ENCODE measurements around the gene SPEF2.

SPEF2 gene, protein sequence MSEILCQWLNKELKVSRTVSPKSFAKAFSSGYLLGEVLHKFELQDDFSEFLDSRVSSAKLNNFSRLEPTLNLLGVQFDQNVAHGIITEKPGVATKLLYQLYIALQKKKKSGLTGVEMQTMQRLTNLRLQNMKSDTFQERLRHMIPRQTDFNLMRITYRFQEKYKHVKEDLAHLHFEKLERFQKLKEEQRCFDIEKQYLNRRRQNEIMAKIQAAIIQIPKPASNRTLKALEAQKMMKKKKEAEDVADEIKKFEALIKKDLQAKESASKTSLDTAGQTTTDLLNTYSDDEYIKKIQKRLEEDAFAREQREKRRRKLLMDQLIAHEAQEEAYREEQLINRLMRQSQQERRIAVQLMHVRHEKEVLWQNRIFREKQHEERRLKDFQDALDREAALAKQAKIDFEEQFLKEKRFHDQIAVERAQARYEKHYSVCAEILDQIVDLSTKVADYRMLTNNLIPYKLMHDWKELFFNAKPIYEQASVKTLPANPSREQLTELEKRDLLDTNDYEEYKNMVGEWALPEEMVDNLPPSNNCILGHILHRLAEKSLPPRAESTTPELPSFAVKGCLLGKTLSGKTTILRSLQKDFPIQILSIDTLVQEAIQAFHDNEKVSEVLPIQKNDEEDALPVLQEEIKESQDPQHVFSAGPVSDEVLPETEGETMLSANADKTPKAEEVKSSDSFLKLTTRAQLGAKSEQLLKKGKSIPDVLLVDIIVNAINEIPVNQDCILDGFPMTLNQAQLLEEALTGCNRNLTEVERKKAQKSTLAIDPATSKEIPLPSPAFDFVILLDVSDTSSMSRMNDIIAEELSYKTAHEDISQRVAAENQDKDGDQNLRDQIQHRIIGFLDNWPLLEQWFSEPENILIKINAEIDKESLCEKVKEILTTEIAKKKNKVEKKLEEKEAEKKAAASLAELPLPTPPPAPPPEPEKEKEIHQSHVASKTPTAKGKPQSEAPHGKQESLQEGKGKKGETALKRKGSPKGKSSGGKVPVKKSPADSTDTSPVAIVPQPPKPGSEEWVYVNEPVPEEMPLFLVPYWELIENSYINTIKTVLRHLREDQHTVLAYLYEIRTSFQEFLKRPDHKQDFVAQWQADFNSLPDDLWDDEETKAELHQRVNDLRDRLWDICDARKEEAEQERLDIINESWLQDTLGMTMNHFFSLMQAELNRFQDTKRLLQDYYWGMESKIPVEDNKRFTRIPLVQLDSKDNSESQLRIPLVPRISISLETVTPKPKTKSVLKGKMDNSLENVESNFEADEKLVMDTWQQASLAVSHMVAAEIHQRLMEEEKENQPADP (N-terminal part only)

DNA sequence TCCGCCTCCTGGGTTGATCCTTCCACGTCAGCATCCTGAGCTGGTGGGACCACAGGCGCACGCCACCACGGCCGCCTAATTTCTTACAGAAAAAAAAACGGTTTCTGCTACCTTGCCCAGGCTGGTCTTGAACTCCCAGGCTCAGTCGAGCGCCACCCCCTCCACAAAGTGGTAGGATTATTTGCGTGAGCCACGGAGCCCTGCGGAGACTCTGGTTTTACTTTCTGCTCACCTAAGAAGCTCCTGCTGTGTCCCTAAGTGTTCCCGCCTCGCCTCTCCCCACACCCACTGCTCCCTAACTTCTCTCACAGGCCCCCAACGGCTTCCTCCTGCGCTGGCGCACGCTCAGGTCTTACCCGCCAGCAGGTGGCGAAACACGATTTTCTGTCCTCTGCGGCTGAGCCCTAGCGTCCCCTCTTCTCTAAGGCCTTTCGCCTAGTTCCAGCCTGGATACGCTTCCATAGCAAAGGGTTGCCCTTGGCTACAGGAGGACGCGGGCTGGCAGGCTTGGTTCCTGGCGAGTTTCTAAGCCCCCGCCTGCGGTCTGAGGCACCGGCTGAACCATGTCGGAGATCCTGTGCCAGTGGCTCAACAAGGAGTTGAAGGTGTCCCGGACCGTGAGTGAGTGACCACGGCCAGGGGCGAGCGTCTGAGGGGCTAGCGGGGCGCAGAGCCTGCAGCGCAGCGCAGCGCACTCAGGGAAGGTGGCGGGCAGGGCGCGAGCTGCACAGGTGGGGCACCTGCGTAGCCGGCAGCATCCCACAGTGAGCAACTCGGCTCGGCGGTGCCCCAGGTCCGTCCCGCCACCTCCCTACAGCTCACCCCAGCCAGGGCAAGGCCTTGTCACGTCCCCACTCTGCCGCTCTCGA, at the start of gene SPEF2:
TSS of gene SPEF2 (plus strand) at position 429 of the 869 bp plus-strand sequence. CDS start at position 564, 135 bp downstream.
- peak; percentile 48 for DNase-seq (ENCODE audit: extremely low spot score)
- POLR2A ChIA-PET = no interaction called here
- CTCF ChIA-PET = interaction anchor here (1.1 to 4.1 kb wide), 3 partner anchors 9 to 309 kb away, joined by 4 to 22 read pairs (median 8); no protein-coding TSS in a partner anchor
- TF ChIP-seq, protein P1, sequence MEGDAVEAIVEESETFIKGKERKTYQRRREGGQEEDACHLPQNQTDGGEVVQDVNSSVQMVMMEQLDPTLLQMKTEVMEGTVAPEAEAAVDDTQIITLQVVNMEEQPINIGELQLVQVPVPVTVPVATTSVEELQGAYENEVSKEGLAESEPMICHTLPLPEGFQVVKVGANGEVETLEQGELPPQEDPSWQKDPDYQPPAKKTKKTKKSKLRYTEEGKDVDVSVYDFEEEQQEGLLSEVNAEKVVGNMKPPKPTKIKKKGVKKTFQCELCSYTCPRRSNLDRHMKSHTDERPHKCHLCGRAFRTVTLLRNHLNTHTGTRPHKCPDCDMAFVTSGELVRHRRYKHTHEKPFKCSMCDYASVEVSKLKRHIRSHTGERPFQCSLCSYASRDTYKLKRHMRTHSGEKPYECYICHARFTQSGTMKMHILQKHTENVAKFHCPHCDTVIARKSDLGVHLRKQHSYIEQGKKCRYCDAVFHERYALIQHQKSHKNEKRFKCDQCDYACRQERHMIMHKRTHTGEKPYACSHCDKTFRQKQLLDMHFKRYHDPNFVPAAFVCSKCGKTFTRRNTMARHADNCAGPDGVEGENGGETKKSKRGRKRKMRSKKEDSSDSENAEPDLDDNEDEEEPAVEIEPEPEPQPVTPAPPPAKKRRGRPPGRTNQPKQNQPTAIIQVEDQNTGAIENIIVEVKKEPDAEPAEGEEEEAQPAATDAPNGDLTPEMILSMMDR (IDR thresholded peaks at IDR 0.05; ENCODE audit: control extremely low read depth, extremely low read depth, low read depth, missing control alignments) = peak; percentile 61

DNA sequence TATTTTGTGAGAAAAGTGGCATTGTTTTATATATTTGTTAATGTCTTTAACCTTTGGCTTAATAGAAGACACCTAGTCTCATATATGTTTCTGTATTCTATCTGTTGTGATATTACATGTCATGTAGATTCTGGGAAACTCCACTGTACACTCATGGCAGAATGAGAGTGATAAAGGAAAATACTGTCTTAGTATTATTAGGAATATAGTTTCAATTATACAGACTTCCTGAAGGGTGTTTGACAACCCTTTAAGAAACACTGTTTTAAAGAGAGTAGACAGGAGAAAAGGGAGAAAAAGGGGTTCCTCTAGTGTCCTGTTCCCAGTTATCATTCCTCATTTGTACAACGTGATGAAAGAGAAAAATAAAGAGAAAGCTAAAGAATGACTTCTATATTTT, 42.1 kb upstream of the SPEF2 start:
- TF ChIP-seq, protein P1 (IDR thresholded peaks at IDR 0.05; ENCODE audit: control extremely low read depth, extremely low read depth, low read depth, missing control alignments) = no peak
- ChIA-PET POLR2A (no interaction called here), CTCF (no interaction called here)
- DNase-seq (ENCODE audit: extremely low spot score) = no peak

DNA sequence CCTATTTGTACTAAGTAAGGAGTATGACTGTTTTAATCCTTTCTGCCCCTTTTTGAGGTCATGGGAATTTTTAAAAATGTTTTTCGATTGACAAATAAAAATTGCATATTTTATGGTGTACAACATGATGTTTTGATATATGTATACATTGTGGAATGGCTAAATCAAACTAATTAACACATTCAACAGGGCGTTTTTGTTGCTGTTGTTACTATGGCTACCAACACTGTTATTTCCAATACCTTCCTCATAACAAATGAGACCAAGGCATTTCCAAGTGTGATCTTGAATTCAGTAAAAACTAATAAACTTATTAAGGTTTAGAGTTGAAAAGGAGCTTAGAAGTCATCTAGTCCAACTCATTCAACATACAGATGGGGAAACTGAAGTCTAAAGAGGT, 30.2 kb upstream of the SPEF2 start:
- ChIA-PET POLR2A (no interaction called here), CTCF (no interaction called here)
- DNase-seq (ENCODE audit: extremely low spot score) = no peak
- TF ChIP-seq, protein P1 (IDR thresholded peaks at IDR 0.05; ENCODE audit: control extremely low read depth, extremely low read depth, low read depth, missing control alignments) = no peak

DNA sequence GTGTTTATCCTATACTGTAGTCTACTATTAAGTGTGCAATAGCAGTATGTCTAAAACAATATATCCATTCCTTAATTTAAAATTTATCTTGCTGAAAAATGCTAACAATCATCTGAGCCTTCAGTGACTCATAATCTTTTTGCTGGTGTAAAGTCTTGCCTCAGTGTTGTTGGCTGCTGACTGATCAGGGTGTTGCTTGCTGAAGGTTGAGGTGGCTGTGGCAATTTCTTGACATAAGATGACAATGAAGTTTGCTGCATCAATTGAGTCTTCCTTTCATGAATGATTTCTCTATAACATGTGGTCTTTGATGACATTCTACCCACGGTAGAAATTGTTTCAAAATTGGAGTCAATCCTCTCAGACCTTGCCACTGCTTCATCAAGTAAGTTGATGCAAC, 24.3 kb upstream of the SPEF2 start:
- ChIA-PET POLR2A (no interaction called here), CTCF (no interaction called here)
- DNase-seq (ENCODE audit: extremely low spot score) = no peak
- TF ChIP-seq, protein P1 (IDR thresholded peaks at IDR 0.05; ENCODE audit: control extremely low read depth, extremely low read depth, low read depth, missing control alignments) = no peak

DNA sequence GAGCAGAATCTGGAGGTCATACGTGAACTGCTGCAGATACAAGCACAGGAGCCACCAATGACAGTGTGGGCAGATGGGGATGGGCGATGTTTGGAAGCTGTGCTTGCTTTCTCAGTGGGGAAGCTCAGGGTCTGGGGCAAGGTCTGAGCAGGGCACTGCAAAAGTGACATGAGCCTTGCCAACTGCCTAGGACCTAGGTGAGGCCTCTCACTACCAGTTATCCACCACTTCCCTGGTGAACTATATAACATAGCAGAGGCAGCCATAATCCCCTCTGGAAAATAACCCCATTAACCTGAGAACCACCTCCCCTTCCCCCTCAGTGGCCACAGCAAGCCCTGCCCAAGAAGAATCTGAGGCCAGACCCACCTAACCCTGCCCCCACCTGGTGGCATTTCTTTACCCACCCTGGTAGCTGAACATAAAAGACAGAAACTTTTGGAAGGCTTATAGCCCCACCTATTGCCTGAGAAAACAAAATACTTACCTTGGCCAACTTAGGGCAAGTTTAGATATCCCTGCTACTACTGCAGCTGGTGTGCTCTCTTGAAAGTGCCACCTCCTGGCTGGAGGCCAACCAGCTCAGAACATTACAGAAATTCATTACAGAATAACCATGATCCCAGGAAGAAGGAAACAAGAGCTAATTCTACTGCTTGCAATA, 18.8 kb upstream of the SPEF2 start:
- DNase-seq (ENCODE audit: extremely low spot score) = no peak
- ChIA-PET POLR2A (no interaction called here), CTCF (interaction anchor here (0.9 to 1.7 kb wide), 3 partner anchors 12 to 25 kb away, joined by 3 to 7 read pairs (median 4); no protein-coding TSS in a partner anchor)
- TF ChIP-seq, protein P1 (IDR thresholded peaks at IDR 0.05; ENCODE audit: control extremely low read depth, extremely low read depth, low read depth, missing control alignments) = no peak
